WERI-Rb-1 (cell line): Measurements from ENCODE around the gene KRTAP10-1.
"Not testable (repeated sequence)": the region's sequence is repeated elsewhere in the genome, so short reads cannot be mapped to it uniquely, and the experiment has no call there.

Experiments
- DNase-seq: peaks from one replicate; pipeline ENCODE4 v3.0.0-alpha.2; 2020
- H3K27ac ChIP-seq: fragments of 250-450 bp; sonication (Bioruptor Pico); 2 replicates; pipeline ENCODE4 v1.5.1; 2020; ENCODE audit warnings: mild to moderate bottlenecking, moderate library complexity
- H3K27me3 ChIP-seq: fragments of 250-450 bp; sonication (Bioruptor Pico); 2 replicates; pipeline ENCODE4 v1.5.1; 2021; ENCODE audit warnings: mild to moderate bottlenecking, low read depth, moderate library complexity; ENCODE audit not compliant: insufficient read depth, severe bottlenecking
- H3K36me3 ChIP-seq: fragments of 250-450 bp; sonication (Bioruptor Pico); 2 replicates; pipeline ENCODE4 v1.5.1; 2020; ENCODE audit warnings: mild to moderate bottlenecking, moderate library complexity
- H3K4me3 ChIP-seq: 2 replicates; pipeline ENCODE4 v1.5.1; 2011; ENCODE audit warnings: low read depth, mild to moderate bottlenecking, control low read depth, low read length
- H3K9me3 ChIP-seq: fragments of 250-450 bp; sonication (Bioruptor Pico); 2 replicates; pipeline ENCODE4 v1.5.1; 2021; ENCODE audit warnings: mild to moderate bottlenecking, moderate library complexity; ENCODE audit not compliant: severe bottlenecking
- TF ChIP-seq, protein P1 (sequence below): IDR thresholded peaks from 2 replicates; pipeline ENCODE4 v1.5.1; 2011; ENCODE audit warnings: low read depth, mild to moderate bottlenecking, control low read depth, inconsistent platforms, low read length

KRTAP10-1 gene

DNA sequence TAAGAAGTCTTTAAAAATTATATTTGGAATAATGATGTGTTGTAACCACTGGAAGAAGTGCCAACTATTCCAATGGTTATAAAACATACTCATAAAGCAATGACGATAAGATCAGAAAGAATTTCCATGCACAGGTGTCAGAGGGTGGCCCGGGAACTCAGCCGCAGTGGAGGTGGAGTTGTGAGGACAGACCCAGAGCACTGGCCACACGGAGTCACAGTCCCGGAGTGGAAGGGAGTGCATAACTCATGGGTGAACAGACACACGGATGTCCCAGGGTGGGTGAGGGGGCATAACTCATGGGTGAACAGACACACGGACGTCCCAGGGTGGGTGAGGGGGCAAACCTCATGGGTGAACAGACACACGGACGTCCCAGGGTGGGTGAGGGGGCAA, 36.0 kb upstream of the KRTAP10-1 start:
- no peak overlapping the region for H3K27ac ChIP-seq
- H3K36me3 ChIP-seq = no peaks in the 10 kb centered on the region
- no peaks in the 10 kb centered on the region for H3K27me3 ChIP-seq
- H3K4me3 ChIP-seq = no peak overlapping the region
- DNase-seq = no peak
- TF ChIP-seq, protein P1, sequence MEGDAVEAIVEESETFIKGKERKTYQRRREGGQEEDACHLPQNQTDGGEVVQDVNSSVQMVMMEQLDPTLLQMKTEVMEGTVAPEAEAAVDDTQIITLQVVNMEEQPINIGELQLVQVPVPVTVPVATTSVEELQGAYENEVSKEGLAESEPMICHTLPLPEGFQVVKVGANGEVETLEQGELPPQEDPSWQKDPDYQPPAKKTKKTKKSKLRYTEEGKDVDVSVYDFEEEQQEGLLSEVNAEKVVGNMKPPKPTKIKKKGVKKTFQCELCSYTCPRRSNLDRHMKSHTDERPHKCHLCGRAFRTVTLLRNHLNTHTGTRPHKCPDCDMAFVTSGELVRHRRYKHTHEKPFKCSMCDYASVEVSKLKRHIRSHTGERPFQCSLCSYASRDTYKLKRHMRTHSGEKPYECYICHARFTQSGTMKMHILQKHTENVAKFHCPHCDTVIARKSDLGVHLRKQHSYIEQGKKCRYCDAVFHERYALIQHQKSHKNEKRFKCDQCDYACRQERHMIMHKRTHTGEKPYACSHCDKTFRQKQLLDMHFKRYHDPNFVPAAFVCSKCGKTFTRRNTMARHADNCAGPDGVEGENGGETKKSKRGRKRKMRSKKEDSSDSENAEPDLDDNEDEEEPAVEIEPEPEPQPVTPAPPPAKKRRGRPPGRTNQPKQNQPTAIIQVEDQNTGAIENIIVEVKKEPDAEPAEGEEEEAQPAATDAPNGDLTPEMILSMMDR = no peak
- H3K9me3 ChIP-seq = peaks cover 16% of the 10 kb centered on the region

DNA sequence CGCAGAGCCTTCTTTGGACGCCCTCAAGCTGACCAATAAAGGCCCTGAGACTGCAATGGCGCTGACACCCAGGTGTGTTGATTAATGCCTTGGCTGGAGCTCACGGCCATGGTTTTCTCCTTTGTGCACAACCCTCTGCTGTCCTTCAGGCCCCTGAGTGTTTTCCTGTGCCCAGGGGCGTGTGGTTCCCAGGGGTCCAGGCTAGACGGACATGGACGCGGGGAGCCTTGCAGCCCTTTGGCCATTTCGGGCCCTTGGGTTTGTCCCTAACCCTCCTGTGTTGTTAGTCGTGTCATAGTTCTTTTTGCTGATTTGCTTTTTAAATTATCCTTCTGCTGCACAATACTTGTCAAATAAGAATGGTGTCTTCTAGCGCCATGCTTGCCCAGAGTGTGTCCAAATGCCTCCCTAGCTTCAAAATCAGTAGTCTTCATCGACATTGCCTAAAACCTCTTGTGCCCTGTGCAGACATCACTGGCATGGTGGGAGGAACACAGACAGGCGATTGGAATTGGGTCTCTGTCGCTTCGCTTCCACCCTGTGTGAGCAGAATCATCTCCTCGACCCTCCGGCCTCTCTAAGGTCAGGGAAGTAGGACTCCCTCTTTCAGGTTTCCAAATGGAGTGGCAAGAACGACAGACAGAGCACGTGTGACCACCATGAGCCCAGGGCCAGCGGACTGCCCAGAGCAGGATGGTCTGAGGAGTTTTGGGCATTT, 35.5 kb upstream of the KRTAP10-1 start:
- Histone ChIP-seq H3K27me3 (no peaks in the 10 kb centered on the region), H3K36me3 (no peaks in the 10 kb centered on the region), H3K4me3 (no peak overlapping the region), H3K27ac (no peak overlapping the region), H3K9me3 (peaks cover 19% of the 10 kb centered on the region)
- TF ChIP-seq, protein P1 = no peak
- DNase-seq = no peak

DNA sequence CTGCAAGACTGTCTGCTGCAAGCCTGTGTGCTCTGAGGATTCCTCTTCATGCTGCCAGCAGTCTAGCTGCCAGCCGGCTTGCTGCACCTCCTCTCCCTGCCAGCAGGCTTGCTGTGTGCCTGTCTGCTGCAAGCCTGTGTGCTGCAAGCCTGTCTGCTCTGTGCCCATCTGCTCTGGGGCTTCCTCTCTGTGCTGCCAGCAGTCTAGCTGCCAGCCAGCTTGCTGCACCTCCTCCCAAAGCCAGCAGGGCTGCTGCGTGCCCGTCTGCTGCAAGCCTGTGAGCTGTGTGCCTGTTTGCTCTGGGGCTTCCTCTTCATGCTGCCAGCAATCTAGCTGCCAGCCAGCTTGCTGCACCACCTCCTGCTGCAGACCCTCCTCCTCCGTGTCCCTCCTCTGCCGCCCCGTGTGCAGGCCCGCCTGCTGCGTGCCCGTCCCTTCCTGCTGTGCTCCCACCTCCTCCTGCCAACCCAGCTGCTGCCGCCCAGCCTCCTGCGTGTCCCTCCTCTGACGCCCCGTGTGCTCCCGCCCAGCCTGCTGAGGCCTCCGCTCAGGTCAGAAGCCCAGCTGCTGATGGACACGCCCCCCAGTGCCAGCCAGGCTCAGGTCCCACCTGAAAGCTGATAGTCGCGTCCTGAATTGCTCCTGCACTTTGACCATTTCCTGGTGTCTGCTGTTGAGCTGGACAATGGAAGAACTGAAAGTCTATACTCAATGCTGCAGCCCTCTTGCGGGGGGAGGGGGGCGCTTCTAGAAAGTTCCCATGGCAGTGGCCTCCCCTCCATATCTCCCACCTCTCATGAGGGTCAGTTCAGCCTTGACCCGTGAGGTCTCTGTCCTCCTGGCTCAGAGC, 34.7 kb upstream of the KRTAP10-1 start:
- Histone ChIP-seq H3K4me3 (no peak overlapping the region), H3K9me3 (peaks cover 23% of the 10 kb centered on the region), H3K36me3 (no peaks in the 10 kb centered on the region), H3K27me3 (no peaks in the 10 kb centered on the region), H3K27ac (no peak overlapping the region)
- no peak for DNase-seq
- TF ChIP-seq, protein P1 = 0 out of 2 replicates have a peak, but pooled peaks have one; percentile 14

DNA sequence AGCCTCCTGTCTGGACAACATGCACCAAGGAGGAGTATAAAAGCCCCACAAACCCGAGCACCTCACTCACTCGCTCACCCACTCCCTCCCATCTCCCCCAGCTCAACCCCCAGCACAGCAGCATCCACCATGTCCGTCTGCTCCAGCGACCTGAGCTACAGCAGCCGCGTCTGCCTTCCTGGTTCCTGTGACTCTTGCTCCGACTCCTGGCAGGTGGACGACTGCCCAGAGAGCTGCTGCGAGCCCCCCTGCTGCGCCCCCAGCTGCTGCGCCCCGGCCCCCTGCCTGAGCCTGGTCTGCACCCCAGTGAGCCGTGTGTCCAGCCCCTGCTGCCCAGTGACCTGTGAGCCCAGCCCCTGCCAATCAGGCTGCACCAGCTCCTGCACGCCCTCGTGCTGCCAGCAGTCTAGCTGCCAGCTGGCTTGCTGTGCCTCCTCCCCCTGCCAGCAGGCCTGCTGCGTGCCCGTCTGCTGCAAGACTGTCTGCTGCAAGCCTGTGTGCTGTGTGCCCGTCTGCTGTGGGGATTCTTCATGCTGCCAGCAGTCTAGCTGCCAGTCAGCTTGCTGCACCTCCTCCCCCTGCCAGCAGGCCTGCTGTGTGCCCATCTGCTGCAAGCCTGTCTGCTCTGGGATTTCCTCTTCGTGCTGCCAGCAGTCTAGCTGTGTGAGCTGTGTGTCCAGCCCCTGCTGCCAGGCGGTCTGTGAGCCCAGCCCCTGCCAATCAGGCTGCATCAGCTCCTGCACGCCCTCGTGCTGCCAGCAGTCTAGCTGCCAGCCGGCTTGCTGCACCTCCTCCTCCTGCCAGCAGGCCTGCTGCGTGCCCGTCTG, 33.8 kb upstream of the KRTAP10-1 start, which contains the start of gene KRTAP10-4:
KRTAP10-4 (plus strand) TSS at position 100 of the 827 bp plus-strand sequence; CDS start at position 130, 30 bp downstream.
- H3K36me3 ChIP-seq, H3K27ac ChIP-seq, DNase-seq, H3K27me3 ChIP-seq, H3K4me3 ChIP-seq: not testable (repeated sequence)
- H3K9me3 ChIP-seq = peaks cover 23% of the 10 kb centered on the region

DNA sequence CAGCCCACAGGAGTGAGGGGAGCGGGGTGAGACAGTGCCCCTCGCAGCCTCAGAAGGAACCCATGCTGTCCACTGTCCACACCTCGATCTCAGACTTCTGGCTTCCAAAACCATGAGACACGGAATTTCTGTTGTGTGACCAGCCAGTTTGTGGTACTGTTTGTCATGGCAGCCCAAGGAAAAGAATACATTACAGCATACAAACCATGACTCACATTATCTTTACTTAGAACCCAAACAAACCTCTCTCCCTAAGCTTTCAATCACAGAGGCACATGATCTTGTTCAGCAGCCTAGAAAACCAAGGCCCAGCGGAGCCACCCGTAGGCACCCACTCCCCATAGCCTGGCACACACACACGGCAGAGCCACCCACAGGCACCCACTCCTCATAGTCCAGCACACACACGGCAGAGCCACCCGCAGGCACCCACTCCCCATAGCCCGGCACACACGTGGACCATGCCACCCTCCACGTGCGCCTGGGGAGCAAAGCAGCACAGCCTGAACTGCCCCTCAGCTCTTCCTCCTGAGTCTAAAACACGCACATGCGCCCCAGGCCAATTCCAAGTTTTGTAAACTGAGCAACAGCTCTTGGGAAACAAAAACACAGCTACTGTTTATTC, 33.1 kb upstream of the KRTAP10-1 start:
- H3K27ac ChIP-seq = no peak overlapping the region
- no peaks in the 10 kb centered on the region for H3K27me3 ChIP-seq
- peaks cover 23% of the 10 kb centered on the region for H3K9me3 ChIP-seq
- no peak overlapping the region for H3K4me3 ChIP-seq
- no peak for DNase-seq
- TF ChIP-seq, protein P1 = no peak
- no peaks in the 10 kb centered on the region for H3K36me3 ChIP-seq
